Stimulated activated CD4-positive, alpha-beta T cell treated with anti-CD3 and anti-CD28 coated beads, Interleukin-15, amount 100 ng/mL, for 48 hours (primary cell): ENCODE measurements around the gene SCD5.
"Not testable (repeated sequence)": the region's sequence is repeated elsewhere in the genome, so short reads cannot be mapped to it uniquely, and the experiment has no call there.

Source experiments
- DNase-seq, 2 donors: peaks; one replicate each; pipeline ENCODE4 v3.0.0-alpha.2; 2020; ENCODE audit warnings: low read depth in 2 of 2

SCD5 gene

DNA sequence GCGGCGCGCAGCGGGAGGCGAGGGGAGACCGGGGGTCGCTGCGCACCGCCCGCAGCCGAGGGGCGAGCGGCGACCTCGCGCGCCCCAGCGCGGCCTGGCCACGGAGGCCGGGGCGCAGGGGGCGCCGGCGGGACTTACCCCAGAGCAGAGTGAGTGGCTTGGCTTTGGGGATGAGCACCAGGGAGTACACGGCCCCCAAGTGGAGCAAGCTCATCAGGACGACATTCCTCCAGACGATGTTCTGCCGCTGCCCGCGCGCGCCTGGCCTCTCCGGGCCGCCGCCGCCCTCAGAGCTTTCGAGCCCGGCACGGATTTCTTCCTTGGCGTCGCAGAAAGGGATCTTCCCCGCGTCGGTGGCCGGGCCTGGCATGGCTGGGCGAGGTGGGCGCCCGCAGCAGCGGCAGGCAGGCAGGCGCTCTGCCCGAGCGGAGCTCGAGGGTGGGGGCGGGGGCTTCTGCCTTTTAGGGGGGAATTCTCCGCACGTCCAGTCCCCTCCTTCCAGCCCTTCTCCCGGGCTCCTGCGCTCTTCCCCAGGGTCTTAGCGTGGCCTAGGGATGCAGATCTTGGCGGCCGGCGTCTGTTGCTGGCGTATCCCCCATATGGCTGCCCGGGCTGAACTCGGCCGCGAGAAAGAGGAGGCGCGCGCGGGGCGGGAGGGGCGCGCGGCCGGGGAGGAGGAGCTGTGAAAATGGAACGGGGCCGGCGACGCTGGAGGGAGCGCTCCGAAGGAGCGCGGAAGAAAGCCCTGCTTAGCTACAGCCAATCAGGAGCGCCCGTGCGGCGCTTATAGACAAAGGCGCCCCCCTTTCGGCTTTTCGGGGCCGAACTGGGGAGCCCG lies at the start of gene SCD5:
Gene SCD5, minus strand, starts transcription at position 629 of the 838 bp plus-strand sequence. Its CDS starts 259 bp downstream, at position 370.
- DNase-seq: peak; percentile 31 to 43

DNA sequence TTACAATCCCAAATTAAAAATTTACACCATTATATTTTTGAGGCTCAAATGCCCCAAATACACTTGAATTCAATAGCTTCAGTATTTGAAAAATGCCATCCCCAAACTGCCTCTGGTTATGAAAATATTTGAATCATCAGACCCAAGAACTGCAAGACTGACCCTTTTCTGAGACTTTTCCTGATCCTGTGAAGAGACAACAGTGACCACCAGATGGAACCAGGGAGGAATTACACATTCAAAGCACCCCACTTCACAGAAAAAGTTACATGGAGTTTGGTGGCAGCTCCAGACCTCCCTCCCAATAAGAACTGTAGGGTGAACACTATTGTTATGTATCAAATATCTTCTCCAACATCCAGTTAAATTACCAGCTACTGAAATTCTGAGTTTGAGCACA lies 44.0 kb upstream of the SCD5 start:
- no peak for DNase-seq

DNA sequence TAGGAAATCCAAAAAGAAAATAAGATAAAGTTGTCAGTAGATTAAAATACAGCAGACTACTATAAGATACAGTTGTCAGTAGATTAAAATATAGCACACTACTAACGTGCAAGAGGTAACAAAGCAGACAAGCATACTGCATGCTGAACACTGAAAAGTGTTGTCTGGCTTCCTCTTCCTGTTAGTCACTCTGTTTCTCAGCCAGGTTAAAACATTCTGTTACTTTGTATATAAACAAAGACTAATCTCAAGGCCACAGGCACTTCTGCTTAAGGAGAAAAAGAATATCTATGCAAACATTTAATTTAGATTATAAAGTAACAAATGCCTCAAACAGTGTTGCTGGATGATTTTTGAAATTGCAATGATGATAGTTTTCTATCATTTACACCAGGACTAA lies 41.0 kb upstream of the SCD5 start:
- no peak for DNase-seq

DNA sequence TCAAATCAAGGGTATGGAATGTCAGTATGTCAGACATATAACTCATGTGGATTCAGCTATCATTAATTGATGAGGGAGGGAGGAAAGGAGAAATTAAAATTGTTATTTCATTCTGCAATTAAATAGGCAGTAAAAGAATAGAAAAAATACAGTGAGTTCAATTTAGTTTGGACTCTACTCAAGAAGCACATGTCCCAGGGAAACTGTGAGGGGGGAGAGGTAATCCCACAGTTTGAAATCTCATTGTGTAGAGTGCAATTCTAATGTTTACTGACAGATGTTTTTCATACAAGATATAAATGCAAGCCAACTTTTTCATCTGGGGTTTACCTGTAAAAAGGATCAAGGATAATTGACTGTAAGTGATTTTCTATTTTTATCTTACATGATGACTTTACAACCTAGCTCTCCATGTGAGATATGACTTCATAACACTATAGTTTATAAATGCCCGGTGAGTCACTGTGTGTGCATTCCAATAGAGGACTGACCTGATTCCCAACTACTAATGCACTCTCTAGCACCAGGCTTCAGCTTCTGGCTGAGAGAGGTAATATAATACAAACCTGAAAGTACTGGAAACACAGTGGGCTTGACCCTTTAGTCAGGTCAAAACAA lies 35.2 kb upstream of the SCD5 start:
- DNase-seq: no peak

DNA sequence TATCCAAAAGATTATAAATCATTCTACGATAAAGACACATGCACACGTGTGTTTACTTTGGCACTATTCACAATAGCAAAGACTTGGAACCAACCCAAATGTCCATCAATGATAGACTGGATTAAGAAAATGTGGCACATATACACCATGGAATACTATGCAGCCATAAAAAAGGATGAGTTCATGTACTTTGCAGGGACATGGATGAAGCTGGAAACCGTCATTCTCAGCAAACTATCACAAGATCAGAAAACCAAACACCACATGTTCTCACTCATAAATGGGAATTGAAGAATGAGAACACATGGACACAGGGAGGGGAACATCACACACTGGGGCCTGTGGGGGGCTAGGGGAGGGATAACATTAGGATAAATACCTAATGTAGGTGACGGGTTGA lies 34.5 kb upstream of the SCD5 start:
- DNase-seq: not testable (repeated sequence)

DNA sequence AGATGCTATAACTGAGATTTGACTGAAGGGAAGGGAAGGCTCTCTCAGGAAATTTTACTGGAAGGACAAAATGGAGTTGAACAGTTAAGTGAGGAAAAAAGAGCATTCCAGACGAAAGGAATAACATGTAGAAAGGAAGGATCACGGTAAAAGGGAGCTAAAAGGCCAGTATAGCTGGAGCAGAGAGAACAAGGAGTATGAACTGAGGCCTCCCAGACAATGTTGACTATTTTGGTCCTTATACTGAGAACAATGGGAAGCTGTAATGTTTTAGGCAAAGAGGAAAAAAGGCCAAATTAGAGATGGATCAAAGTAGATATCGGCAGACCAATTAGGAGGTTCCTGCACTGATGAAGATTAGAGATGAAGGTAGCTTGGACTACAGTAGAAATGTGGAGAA lies 26.8 kb upstream of the SCD5 start:
- DNase-seq: no peak

DNA sequence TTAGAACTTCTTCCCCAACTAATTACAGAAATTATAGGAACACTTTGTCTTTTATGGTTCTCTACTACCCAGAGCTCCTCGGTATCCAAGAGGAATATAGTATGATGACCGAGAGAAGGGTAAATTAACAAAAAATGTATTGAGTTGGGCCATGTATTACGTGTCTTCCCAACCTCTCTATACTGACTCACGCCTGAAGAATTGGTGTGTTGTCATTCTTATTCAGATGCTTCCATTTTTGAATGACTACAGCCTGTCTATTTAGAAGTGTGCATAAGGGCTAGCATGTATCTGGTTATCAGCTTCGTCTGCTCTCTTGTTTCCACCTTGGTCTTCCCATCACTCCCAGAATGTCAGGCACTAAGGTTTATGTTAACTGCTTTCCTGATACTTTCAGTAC lies 24.5 kb upstream of the SCD5 start:
- DNase-seq: no peak

DNA sequence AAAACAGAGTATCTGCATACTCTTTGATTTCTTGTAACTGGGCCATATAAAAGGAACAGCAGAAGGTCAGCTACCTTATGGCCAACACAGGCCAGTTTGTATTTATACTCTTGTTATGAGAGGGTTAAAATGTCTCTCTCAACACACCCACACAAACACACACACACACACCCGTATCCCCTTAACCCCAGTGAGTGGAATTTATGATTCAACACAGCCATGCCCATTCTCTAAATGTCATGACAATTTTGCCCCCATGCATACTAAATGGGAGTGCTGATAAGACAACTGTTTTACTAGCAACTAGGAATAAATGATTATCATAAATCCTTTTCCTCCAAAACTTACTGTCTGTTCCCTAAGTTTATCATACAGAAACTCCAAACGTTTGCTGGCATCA lies 22.1 kb upstream of the SCD5 start:
- DNase-seq: no peak

DNA sequence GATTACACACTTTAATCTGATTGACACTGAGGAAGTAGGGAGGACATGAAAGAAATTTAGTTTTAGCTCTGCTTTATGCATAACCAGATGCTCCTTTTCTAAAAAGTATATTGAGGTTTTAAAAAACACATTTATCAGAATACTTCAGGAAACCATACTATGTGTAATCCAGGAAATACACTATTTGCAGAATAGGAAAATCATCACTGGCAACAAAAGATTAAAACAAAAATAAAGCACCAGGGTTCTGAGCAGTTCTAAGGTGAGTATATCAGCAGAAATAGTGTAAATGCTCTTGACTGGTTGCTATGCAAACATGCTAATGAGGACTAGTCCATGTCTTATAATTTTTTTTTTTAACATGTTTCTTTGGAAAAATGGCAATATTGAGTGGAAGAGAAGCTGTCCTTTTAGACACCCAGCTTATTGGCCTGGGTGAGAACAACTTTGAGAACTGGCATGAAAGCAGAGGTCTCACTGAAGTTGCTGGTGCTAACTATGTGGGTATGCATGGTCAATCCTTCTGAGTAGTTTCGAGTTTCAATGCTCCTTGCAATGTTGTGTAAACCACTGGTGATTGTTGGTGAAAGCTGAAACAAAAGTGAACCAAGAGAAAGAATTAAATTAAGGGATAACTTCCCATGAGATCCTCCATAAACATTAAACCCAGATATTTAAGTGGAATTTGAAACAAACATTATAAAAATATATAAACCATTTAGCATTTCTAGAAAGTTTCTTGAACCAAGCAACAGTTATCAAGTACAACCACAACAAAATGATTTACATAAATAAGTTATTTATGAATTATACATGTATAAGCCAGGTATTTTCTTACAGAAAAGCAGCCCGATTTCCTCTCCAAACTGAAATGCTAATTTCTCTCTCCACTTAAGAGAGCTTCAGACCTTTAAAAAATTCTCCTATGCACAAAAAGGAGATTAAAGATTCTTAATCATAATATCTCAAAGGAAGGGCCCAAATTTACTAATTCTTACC lies 20.4 kb upstream of the SCD5 start:
- no peak for DNase-seq

DNA sequence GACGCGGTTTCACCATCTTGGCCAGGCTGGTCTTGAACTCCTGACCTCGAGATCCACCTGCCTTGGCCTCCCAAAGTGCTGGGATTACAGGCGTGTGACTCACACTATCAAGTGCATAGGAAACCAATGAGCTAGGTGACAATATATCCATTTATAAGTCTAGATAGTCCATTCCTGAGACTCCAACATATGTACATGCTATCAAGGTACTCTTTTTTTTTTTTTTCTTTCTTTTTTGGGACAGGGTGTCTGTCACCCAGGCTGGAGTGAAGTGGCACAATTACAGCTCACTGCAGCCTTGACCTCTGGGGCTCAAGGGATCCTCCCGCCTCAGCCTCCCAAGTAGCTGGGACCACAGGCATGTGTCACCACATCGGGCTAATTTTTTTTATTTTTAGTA lies 18.3 kb upstream of the SCD5 start:
- DNase-seq: not testable (repeated sequence)

DNA sequence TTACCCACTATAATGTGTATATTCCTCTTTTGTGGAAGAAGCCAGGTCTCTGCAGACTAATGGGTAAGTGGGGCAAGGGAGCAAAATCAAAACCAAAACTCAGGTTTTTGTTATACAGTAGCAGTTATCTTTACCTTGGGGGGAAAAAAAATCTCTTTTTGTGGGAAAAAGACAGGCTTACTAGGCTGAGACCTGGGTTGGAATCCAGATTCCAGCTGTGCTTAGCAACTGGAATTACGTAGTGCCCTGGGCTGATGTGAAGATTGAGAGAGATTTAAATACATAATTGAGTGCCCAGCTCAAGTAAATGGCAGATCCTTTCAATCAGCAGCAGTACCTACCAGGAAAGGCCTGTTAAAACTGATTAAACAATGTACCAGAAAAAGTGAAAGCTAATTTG lies 15.4 kb upstream of the SCD5 start:
- no peak for DNase-seq

DNA sequence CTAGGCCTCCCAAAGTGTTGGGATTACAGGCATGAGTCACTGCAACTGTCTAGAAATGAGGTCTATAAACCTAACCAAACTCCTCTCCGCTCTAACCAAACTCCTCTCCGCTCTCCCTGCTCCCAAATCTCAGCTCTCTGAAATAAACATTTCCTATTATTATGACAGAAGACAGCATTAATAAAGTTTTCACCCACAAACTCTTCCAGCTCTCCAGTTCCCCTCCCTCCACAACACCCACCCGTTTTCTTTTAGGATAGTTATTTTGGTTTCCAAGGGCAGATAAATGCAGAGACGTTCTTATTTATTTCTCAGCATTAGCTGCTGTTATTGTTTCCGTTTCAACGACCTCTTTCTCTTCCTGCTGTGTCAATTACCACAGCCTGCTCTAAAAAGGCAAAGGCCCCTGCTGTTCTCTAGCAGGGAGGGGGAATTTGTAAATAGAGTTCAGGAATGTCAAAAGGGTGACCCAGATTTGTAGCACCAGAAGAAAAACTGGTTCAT lies 13.3 kb upstream of the SCD5 start:
- DNase-seq: no peak

DNA sequence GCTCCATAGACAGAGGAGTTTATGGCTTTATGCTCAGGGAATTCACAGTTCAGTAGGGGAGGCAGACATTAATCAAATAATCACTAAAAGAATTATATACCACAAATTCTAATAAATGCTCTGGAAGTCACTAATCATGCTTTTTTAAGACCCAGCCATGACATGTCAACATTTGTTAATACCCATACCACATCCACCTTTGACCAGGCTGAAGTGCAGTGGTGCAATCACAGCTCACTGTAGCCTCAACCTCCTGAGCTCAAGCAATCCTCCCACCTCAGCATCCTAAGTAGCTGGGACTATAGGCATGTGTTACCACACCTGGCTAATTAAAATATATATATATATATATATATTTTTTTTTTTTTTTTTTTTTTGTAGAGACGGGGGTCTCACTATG lies 12.8 kb upstream of the SCD5 start:
- no peak for DNase-seq

DNA sequence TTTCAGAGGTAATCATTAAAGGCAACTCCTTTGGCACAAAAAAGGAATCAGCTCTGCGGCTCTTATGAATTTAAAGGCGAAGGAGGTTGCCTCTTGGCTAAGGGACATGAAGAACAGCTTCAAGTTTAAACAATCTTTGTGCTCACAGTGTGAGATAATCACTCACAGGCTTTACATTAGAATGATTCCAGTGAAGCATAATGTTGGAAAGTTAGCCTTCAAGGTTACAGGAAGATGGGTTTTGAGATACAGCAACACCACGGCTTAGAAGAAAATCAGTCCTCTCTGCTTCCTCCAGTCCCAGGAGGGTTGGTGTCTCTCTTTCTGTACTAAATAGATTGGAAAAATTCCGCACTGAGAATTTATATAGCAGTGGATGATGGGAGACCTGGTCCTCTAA lies 11.6 kb upstream of the SCD5 start:
- DNase-seq: no peak

DNA sequence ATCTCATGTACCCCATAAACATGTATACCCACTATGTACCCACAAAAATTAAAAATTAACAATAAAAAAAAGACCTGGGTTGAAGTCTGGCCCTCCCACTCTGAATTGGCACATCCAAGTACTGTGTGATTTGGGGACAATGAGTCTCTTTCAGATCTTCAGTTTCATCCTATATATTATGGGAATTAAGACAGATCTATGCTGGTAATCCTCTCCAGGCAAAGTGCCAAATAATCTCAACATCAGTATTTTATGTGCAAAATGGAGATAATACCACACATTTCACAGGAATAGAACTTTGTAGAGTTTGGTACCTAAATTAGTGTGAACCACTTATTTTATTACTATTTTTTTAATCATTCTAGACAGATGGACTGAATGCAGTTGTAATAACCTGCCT lies 11.0 kb upstream of the SCD5 start:
- DNase-seq: no peak

DNA sequence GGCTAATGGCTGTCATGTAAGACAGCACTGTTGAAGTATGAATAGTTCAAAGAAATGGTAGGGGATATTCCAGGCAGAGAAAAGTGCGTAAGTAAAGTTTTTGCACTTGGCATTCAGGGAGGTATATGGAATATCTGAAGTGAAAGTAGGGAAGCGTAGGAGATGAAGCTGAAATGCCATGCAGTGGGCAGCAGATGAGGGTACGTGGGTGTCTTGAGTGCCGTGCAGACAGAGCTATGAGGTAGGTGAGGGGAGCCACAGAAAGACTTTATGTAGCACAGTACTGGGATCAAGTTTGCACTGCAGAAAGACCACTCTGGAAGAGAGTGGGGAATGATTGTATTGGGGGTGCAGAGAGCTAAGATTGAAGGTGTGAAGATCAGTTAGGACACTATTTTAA lies 5.2 kb upstream of the SCD5 start:
- no peak for DNase-seq

DNA sequence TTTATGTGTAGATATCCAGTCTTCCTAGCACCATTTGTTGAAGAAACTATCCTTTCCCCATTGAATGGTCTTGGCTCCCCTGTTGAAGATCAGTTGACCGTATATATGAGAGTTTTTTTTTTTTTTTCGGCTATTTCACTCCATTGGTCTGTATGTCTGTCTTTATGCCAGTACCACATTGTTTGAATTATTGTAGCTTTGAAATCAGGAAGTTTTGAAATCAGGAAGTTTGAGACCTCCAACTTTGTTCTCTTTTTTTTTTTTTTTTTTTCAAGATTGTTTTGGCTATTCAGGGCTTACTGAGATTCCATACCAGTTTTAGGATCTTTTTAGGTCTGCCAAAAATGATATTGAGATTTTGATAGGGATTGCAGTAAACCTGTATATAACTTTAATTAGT lies 4.3 kb upstream of the SCD5 start:
- DNase-seq: no peak

DNA sequence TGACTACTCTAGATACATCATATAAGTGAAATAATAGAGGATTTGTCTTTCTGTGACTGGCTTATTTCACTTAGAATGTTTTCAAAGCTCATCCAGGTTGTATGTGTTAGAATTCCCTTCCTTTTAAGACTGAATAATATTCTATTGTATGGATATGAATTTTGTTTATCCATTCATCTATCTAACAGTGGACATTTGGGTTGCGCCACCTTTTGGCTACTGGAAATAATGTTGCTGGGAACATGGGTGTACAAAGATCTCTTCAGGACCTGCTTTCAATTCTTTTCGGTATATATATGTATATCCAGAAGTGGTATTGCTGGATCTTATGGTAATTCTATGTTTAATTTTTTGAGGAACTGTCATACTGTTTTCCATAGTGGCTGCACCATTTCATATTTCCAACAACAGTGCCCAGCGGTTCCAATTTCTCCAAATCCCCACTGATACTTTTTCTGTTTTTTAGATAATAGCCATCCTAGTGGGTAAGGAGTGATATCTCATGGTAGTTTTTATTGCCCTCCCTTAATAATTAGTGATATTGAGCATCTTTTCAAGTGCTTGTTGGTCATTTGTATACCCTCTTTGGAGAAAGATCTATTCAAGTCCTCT lies 3.4 kb upstream of the SCD5 start:
- DNase-seq: no peak

DNA sequence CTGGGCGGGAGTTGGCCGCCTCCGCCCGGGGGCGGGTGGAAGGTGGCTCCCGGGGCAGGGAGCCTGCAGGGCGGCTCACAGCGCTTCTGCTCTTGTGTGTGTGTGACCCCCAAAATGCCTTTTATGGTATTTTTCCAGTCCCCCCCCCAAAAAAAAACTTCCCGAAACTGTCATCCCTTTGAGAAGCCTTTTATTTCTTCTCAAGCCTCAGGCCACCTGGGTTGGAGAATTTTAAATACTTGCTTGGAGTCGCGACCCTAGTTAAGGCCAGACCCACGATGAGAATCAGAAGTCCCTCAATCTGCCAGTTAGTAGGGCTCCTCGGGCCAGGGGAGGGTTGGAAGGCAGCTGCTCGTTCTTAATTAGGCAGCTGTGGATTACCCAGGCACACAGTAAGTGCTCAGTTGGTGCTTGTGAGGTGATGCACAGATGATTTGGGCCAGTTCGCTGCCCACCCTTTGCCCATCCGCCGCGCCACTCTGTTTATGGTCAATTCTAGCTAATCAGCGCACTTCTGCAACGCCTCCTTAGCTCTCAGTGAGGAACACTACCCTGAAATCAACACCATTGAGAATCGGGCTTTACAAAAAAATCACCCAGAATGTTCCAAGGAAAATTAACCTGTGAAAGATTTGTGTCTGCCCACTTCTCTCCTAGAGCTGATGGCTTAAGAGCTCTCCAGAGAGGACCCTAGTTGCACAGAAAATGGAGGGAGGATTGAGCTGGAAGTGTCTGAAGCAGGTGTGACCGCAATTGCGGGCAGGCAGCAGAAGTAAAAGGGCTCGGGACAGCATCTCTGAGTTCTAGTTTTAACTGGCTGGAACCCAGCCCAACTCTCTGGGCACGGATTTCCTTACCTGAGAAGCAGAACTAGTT lies 648 bp upstream of the SCD5 start:
- DNase-seq: no peak

DNA sequence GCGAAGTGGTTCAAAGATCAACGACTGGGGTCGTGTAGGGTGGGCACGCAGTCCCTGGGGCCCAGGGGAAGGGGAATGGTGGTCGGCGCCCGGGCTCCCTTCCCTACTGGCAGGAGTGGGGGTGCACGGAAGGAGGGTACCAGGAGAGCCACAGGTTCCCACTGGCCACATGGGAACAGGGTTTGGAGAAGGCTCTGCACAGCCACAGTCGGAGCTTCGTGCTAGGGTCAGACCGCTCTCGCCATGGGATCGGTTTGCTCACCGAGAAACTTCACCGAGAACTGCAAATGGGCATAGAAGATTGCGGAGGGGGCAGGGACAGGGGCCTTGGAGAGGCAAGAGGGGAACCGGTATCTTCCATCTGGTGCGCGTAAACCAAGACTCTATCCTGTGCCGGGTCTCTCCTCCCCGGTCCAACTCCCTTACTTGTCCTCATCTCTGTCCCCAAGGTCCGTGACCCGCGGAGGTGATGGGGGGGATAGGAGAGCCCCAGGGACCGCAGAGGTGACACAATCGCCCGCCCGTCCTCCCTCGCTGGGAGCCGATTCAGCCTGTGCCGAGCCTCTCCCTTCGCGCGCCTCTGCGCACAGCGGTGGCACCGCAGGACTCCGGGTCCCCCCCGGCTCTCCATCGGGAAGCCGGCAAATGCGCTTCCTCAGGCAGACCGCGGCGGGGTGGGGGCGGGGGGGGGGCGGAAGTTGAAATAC lies 1.0 kb downstream of the SCD5 start:
- DNase-seq: no peak
